WI38 (cell line): ENCODE measurements around the gene BNIP3.

Experiments used
- H3K4me3 ChIP-seq: 2 replicates; pipeline ENCODE4 v1.5.1; 2011; ENCODE audit warnings: low read depth, mild to moderate bottlenecking, control low read depth, low read length
- CTCF ChIP-seq: IDR thresholded peaks from 2 replicates; pipeline ENCODE4 v1.5.1; 2012; ENCODE audit warnings: low read depth, mild to moderate bottlenecking, control low read depth, low read length

Gene BNIP3

GRCh38 chr10:131934769-131935168, 47.0 kb downstream of the BNIP3 start:
- H3K4me3 ChIP-seq: no peak overlapping the region
- no peak for TF ChIP-seq CTCF

- no peak for TF ChIP-seq CTCF
- H3K4me3 ChIP-seq: no peak overlapping the region
Observed at GRCh38 chr10:131933696-131934086, 48.0 kb downstream of the BNIP3 start.

GRCh38 chr10:131933016-131933695, 48.6 kb downstream of the BNIP3 start:
- H3K4me3 ChIP-seq: no peak overlapping the region
- no peak for TF ChIP-seq CTCF

GRCh38 chr10:131931981-131932380, 49.7 kb downstream of the BNIP3 start:
- no peak for TF ChIP-seq CTCF

GRCh38 chr10:131930586-131931330, 51.0 kb downstream of the BNIP3 start:
- no peak overlapping the region for H3K4me3 ChIP-seq
- TF ChIP-seq CTCF: no peak

More at GRCh38 chr10:131931981-131932380, 49.7 kb downstream of the BNIP3 start:
- H3K4me3 ChIP-seq: no peak overlapping the region

GRCh38 chr10:131930150-131930549, 51.6 kb downstream of the BNIP3 start:
- TF ChIP-seq CTCF: no peak
- no peak overlapping the region for H3K4me3 ChIP-seq
